ENCODE data around the gene CLCN5.

GRCh38 chrX:49992853-49993252 lies 70.5 kb downstream of the CLCN5 start:
- no peak for TF ChIP-seq ESRRA (IDR thresholded peaks at IDR 0.05; ENCODE audit: low read length)
- TF ChIP-seq, protein P1, sequence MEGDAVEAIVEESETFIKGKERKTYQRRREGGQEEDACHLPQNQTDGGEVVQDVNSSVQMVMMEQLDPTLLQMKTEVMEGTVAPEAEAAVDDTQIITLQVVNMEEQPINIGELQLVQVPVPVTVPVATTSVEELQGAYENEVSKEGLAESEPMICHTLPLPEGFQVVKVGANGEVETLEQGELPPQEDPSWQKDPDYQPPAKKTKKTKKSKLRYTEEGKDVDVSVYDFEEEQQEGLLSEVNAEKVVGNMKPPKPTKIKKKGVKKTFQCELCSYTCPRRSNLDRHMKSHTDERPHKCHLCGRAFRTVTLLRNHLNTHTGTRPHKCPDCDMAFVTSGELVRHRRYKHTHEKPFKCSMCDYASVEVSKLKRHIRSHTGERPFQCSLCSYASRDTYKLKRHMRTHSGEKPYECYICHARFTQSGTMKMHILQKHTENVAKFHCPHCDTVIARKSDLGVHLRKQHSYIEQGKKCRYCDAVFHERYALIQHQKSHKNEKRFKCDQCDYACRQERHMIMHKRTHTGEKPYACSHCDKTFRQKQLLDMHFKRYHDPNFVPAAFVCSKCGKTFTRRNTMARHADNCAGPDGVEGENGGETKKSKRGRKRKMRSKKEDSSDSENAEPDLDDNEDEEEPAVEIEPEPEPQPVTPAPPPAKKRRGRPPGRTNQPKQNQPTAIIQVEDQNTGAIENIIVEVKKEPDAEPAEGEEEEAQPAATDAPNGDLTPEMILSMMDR (IDR thresholded peaks at IDR 0.05 in 2 of 3, conservative IDR thresholded peaks at IDR 0.05 in 1 of 3; ENCODE audit: control insufficient read depth in 2 of 3, extremely low read depth in 1 of 3, insufficient read depth in 1 of 3, low read depth in 3 of 3, low read length in 3 of 3) = no peak
